Measurements from ENCODE around the gene ARHGAP10.

GRCh38 chr4:147836807-147837206 lies 104.9 kb downstream of the ARHGAP10 start:
- TF ChIP-seq POLR2A (IDR thresholded peaks at IDR 0.05; ENCODE audit: low read length), result no peak
- TF ChIP-seq GATA1 (IDR thresholded peaks at IDR 0.05; ENCODE audit: low read depth, low read length), result no peak

All from erythroblast (primary cell).